Measurements from ENCODE around the gene INPP5J.
"Not testable (repeated sequence)": the region's sequence is repeated elsewhere in the genome, so short reads cannot be mapped to it uniquely, and the experiment has no call there.

The INPP5J gene

GRCh38 chr22:31122532-31123291, at the start of gene INPP5J:
Gene INPP5J, plus strand, starts transcription at chr22:31122966. Its CDS starts 49 bp downstream, at chr22:31123015.
- no peak for DNase-seq (ENCODE audit: low read depth)

DNA sequence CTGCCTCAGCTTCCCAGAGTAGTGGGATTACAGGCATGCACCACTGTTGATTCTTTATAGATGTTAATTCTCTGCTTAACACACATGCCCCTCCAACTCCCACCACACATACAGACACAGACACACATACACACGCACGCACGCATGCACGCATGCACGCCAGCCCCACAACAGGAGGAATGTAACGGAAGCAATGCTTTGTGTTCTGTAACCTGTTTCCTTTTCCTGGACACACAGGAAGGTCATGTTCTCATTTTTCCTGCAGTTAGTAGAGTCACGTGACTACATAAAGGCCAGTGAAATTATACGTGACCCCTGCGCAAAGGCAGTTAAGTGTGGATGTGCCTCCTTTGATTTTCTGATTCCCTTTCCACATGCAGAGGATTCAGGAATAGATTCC, 49.6 kb upstream of the INPP5J start:
- DNase-seq (ENCODE audit: low read depth), result not testable (repeated sequence)

GRCh38 chr22:31073545-31074145, 49.1 kb upstream of the INPP5J start:
- not testable (repeated sequence) for DNase-seq (ENCODE audit: low read depth)

GRCh38 chr22:31075961-31076360, 46.8 kb upstream of the INPP5J start:
- DNase-seq (ENCODE audit: low read depth), result no peak

- DNase-seq (ENCODE audit: low read depth), result no peak
Measured at GRCh38 chr22:31077681-31078080, 45.1 kb upstream of the INPP5J start.

DNA sequence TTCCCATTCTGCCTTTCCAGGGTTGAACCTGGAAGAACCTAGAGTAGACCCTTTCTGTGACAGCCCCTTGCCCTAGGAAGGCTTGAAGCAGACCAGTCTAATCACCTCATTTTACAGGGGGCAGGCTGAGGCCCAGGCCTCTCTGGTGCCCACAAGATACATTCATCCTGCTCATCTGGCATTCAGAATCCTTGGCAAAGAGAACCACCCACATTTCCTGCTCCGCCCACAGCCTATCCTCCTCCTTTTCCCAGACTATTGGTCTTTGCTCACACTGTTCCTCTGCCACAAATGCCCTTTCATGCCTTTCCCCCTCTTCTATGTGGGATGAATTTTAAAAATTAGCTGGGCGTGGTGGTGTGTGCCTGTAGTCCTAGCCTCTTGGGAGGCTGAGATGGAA, 44.4 kb upstream of the INPP5J start:
- DNase-seq (ENCODE audit: low read depth), result not testable (repeated sequence)

GRCh38 chr22:31079095-31079642, 43.6 kb upstream of the INPP5J start:
- DNase-seq (ENCODE audit: low read depth), result no peak

- no peak for DNase-seq (ENCODE audit: low read depth)
Measured at GRCh38 chr22:31080164-31080847, 42.5 kb upstream of the INPP5J start.

GRCh38 chr22:31080848-31081649, 41.7 kb upstream of the INPP5J start, which contains the start of gene SMTN:
Gene SMTN, plus strand, starts transcription at chr22:31081318. Its CDS starts 1,941 bp downstream, at chr22:31083259.
- DNase-seq (ENCODE audit: low read depth), result peak; percentile 68

- no peak for DNase-seq (ENCODE audit: low read depth)
Measured at GRCh38 chr22:31081963-31082605, 40.7 kb upstream of the INPP5J start.

DNA sequence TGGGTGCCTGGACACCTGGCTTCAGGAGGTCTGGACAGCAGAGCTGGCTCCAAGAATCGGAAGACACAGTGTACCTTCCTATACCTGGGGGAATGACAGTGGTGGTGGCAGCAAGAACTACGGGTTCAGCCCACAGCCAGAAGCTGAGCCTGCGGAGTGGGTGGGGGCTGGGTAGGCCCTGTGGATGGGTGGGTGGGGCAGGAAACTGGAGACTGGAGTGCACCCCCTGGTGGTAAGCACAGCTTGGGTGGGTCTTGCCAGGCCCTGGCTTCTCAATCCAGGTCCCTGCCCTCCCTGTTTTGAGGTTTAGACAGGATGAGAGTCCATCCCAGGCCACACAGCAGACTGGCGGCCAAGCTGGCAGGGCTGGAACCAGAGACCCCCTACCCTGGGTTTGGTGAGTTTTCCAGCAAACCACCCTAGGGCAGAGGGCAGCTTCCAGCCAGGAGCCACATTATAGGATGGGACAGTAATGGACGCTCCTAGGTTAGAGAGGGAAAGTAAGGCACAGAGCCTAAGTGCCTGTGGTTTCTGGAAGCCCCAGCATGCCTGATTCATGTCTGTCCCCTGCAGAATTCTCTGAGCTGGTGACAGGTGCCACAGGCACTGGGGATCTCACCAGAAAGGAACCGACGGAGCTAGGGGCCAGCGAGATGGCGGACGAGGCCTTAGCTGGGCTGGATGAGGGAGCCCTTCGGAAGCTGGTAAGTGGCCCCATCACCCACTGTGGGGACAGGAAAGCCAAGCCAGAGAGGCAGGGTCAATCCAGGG, 40.0 kb upstream of the INPP5J start:
- DNase-seq (ENCODE audit: low read depth), result peak; percentile 27

DNA sequence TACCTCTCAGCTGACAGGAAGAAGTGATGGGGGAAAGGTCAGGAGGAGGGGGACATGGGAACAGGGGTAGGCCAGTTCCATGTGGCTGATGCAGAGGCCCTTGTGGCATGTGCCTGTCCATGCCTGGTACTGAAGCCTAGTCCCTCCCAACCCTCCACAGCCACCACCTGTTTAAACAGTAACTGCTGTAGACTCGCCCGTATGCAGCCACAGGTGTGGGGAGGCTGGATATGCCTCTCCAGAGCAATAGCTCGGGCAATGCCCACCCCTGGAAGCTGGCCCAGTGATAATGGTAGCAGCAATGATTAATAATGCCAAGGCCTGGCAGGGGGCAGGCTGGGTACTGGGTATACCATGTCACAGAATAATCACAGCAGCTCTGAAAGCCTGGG, 39.4 kb upstream of the INPP5J start:
- DNase-seq (ENCODE audit: low read depth), result no peak

GRCh38 chr22:31083923-31084810, 38.6 kb upstream of the INPP5J start:
- DNase-seq (ENCODE audit: low read depth), result no peak

DNA sequence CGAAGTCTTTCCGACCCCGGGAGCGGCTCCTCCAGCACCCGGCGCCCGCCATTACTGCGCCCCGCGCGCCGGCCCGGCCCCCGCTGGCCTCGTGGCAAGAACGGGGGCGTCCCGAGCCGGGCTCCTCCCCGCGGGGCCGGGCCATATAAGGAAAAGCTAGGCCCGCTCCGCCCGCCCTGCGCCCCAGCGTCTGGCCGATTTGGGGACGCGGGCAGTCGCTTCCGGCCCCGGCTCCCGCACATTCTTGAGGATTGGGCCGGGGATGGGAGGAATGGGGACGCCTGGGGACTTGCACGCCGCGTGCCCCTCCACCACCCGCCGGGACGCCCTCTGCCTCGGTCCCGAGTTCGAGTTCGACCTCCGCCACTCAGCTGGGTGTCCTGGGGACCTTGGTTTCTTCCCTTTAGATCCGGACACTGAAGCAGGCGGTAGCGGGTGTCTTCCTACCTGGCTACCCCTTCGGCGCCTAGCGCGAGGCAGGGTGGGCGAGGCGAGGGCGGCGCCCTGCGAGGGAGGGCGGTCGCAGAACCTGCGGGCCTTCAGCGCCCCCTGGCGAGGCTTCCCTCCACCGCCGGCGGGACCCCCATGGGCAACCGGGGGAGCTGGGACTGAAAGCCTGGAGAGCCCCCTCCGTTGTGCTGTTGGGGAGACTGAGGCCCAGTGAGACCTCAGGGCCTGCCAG, 37.8 kb upstream of the INPP5J start:
- peak; percentile 77 for DNase-seq (ENCODE audit: low read depth)

DNA sequence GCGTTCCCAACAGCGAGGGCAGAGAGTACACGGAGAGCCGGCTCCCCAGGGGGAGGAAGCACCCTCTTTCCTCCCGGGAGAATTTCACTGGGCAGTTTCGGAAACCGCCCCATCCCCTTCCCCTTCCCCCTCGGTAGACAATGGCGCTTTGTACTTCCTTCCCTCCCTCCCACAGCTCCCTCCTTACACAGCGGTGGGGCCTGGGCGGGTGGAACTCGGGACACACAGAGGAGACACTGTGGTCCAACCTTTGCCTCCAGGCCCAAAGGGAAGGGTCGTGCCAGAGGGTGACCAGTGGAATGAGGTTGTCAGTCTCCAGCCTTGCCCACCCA, 37.3 kb upstream of the INPP5J start:
- no peak for DNase-seq (ENCODE audit: low read depth)

DNA sequence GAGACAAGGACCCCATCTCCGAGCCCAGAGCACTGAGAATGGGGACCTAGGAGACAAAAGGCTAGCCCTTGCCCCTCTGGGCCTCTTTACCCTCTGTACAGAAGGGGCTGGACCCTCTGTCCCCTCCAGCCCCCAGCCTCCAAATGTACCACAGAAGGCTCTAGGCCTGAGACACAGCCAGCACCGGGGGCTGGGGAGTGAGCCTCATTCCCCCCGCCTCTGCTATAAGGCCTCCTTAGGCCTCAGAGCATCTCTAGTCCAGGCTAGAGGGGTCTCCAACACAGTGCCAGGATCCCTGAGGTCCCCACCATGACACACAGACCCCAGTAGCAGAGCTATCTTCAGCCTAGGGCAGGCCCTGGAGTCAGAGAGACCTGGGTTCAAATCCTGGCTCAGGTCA, 36.8 kb upstream of the INPP5J start:
- no peak for DNase-seq (ENCODE audit: low read depth)

- DNase-seq (ENCODE audit: low read depth), result no peak
Measured at GRCh38 chr22:31086703-31087330, 35.9 kb upstream of the INPP5J start.

DNA sequence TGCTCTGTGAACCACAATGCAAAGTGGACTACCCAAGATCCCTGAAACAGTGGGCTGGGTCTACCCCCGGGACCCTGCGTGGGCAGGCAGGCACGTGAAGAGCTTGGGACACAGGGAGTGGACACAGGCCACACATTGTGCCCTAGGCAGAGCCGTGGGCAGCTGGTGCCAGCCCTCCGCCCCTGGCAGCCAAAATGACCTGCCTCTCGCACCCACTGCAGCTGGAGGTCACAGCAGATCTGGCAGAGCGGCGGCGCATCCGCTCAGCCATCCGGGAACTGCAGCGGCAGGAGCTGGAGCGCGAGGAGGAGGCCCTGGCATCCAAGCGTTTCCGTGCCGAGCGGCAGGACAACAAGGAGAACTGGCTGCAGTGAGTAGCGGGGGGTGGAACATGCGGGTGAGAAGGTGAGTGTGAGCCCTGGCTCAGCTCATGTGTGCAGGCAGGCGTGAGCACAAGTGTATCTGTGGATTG, 35.0 kb upstream of the INPP5J start:
- DNase-seq (ENCODE audit: low read depth), result no peak
